HCT116 (cell line): ENCODE data around the gene CLCN3. TPM values are rescaled to one million over a fixed set of nuclear protein-coding genes. Genes with fewer than 3 reads are reported as not detected.

ENCODE experiments used
- ATAC-seq: fragments of 200-7000 bp; cut with Tn5 transposase; 2 replicates; pipeline ENCODE4 v1.9.1; 2020; ENCODE audit warnings: mild to moderate bottlenecking, moderate library complexity
- BruUV-seq: library from RNA; stranded (reverse); fragments of 400-500 nt; replicated peaks from 2 replicates; lab custom pipeline; 2021; lab: Mats Ljungman, UMichigan
- CTCF ChIA-PET: fragments of 300-600 bp; sonication (Branson Sonifier 250); formaldehyde crosslinking; loops from one replicate; lab custom pipeline; 2021; ENCODE audit warnings: antibody characterized with exemption; lab: Charles Lee
- POLR2A ChIA-PET: fragments of 300-600, 350-600 bp; sonication (Branson Sonifier 250); formaldehyde crosslinking; loops from one replicate; lab custom pipeline; 2021; ENCODE audit warnings: antibody characterized with exemption; lab: Charles Lee
- RAD21 ChIA-PET, 2 experiments: fragments of 300-600 bp; sonication (Branson Sonifier 250); formaldehyde crosslinking; loops; one replicate each; lab custom pipeline; 2023; ENCODE audit warnings: low total read pairs in 2 of 2; ENCODE audit not compliant: uncharacterized antibody in 2 of 2, unreplicated experiment in 2 of 2, low non-redundant PET in 1 of 2; lab: Charles Lee
- DNase-seq: peaks from one replicate; pipeline ENCODE4 v3.0.0-alpha.2; 2010; ENCODE audit warnings: low read depth, low spot score
- H2AFZ ChIP-seq: fragments of 200-600 bp; shearing (Covaris generic), sonication (generic); 2 replicates; pipeline ENCODE4 v1.6.1; 2017; ENCODE audit warnings: low read depth, mixed run types, mixed read lengths, antibody characterized with exemption, low read length; ENCODE audit not compliant: poor library complexity, severe bottlenecking
- H3K27ac ChIP-seq: 2 replicates; pipeline ENCODE4 v1.5.1; 2012; ENCODE audit warnings: low read depth, low read length
- H3K27me3 ChIP-seq: fragments of 200-600 bp; sonication (generic); 2 replicates; pipeline ENCODE4 v1.6.1; 2016; ENCODE audit warnings: mixed run types, low read length, mixed read lengths; ENCODE audit not compliant: insufficient read depth
- H3K36me3 ChIP-seq, 2 experiments: fragments of 200-500 bp in 1 of 2; fragments of 200-600 bp in 1 of 2; sonication (Bioruptor generic) in 1 of 2; sonication (generic) in 1 of 2; 2 replicates each; pipeline versions ENCODE4 v1.5.1 to v1.6.1; 2014 to 2016; ENCODE audit warnings: low read length in 2 of 2, inconsistent platforms in 1 of 2, mixed read lengths in 1 of 2, mixed run types in 1 of 2; ENCODE audit not compliant: insufficient read depth in 2 of 2, control insufficient read depth in 1 of 2
- H3K4me1 ChIP-seq, 2 experiments: fragments of 200-600 bp in 1 of 2; sonication (generic) in 1 of 2; 2 replicates each; pipeline versions ENCODE4 v1.5.1 to v1.6.1; 2012 to 2017; ENCODE audit warnings: low read length in 2 of 2, inconsistent platforms in 1 of 2, mild to moderate bottlenecking in 1 of 2, mixed read lengths in 1 of 2, mixed run types in 1 of 2, moderate library complexity in 1 of 2; ENCODE audit not compliant: insufficient read depth in 2 of 2, control insufficient read depth in 1 of 2
- H3K4me2 ChIP-seq: fragments of 200-600 bp; sonication (generic); 2 replicates; pipeline ENCODE4 v1.6.1; 2017; ENCODE audit warnings: mixed run types, low read length, mixed read lengths
- H3K4me3 ChIP-seq, 2 experiments: fragments of 200-600 bp in 1 of 2; sonication (generic) in 1 of 2; replicated peaks in 1 of 2; 2 replicates each; pipeline ENCODE4 v1.5.1; 2011 to 2016; ENCODE audit warnings: low read length in 2 of 2, control low read depth in 1 of 2, low read depth in 1 of 2, mild to moderate bottlenecking in 1 of 2, mixed read lengths in 1 of 2, mixed run types in 1 of 2
- H3K79me2 ChIP-seq: fragments of 200-600 bp; sonication (generic); 2 replicates; pipeline ENCODE4 v1.6.1; 2017; ENCODE audit warnings: mild to moderate bottlenecking, mixed run types, low read length, moderate library complexity, mixed read lengths; ENCODE audit not compliant: insufficient read depth
- H3K9ac ChIP-seq: fragments of 200-600 bp; sonication (generic); 2 replicates; pipeline ENCODE4 v1.6.1; 2016; ENCODE audit warnings: low read length, mixed read lengths
- H3K9me2 ChIP-seq: fragments of 200-600 bp; sonication (generic), shearing (Covaris generic); 2 replicates; pipeline ENCODE4 v1.6.1; 2017; ENCODE audit warnings: mixed run types, mild to moderate bottlenecking, moderate library complexity; ENCODE audit not compliant: insufficient read depth
- H3K9me3 ChIP-seq, 2 experiments: fragments of 200-500 bp in 1 of 2; fragments of 200-600 bp in 1 of 2; sonication (Bioruptor generic) in 1 of 2; sonication (generic) in 1 of 2; 2 replicates each; pipeline ENCODE4 v1.6.1; 2014 to 2017; ENCODE audit warnings: low read length in 2 of 2, mixed read lengths in 2 of 2, inconsistent platforms in 1 of 2, low read depth in 1 of 2, mild to moderate bottlenecking in 1 of 2, mixed run types in 1 of 2, moderate library complexity in 1 of 2; ENCODE audit not compliant: control insufficient read depth in 1 of 2, insufficient read depth in 1 of 2
- H4K20me1 ChIP-seq: fragments of 200-600 bp; sonication (generic), shearing (Covaris generic); 2 replicates; pipeline ENCODE4 v1.6.1; 2017; ENCODE audit warnings: mixed run types, mild to moderate bottlenecking, moderate library complexity; ENCODE audit not compliant: insufficient read depth
- ATF3 ChIP-seq: IDR thresholded peaks from 2 replicates; pipeline ENCODE4 v1.6.1; 2012
- EGR1 ChIP-seq: IDR thresholded peaks from 2 replicates; pipeline ENCODE4 v1.6.1; 2012; ENCODE audit warnings: low read depth
- ELF1 ChIP-seq: IDR thresholded peaks from 2 replicates; pipeline ENCODE4 v1.6.1; 2012; ENCODE audit warnings: low read depth, borderline replicate concordance
- EZH2 ChIP-seq: fragments of 200-600 bp; sonication (generic); IDR thresholded peaks from 2 replicates; pipeline ENCODE4 v1.6.1; 2017; ENCODE audit warnings: antibody characterized with exemption, mixed run types
- EZH2phosphoT487 ChIP-seq: fragments of 200-600 bp; IDR thresholded peaks from 2 replicates; pipeline ENCODE4 v1.6.1; 2018; ENCODE audit warnings: antibody characterized with exemption, borderline replicate concordance
- FOSL1 ChIP-seq: IDR thresholded peaks from 2 replicates; pipeline ENCODE4 v1.6.1; 2012; ENCODE audit warnings: low read depth
- JUND ChIP-seq: IDR thresholded peaks from 2 replicates; pipeline ENCODE4 v1.6.1; 2012
- MAX ChIP-seq: IDR thresholded peaks from 2 replicates; pipeline ENCODE4 v1.6.1; 2012
- POLR2A ChIP-seq: IDR thresholded peaks from 2 replicates; pipeline ENCODE4 v1.7.0; 2011; ENCODE audit warnings: borderline replicate concordance; ENCODE audit not compliant: insufficient read depth, insufficient read length; ENCODE audit errors: extremely low read depth
- POLR2AphosphoS5 ChIP-seq: IDR thresholded peaks from 2 replicates; pipeline ENCODE4 v1.6.1; 2011; ENCODE audit warnings: mild to moderate bottlenecking, low read depth, low read length, moderate library complexity
- RAD21 ChIP-seq: IDR thresholded peaks from 2 replicates; pipeline ENCODE4 v1.6.1; 2012; ENCODE audit warnings: low read depth, mild to moderate bottlenecking
- SIN3A ChIP-seq: IDR thresholded peaks from 2 replicates; pipeline ENCODE4 v1.6.1; 2012; ENCODE audit warnings: low read depth
- SP1 ChIP-seq: IDR thresholded peaks from 2 replicates; pipeline ENCODE4 v1.6.1; 2012; ENCODE audit warnings: low read depth
- SRF ChIP-seq: IDR thresholded peaks from 2 replicates; pipeline ENCODE4 v1.6.1; 2012; ENCODE audit warnings: low read depth
- ZFX ChIP-seq: fragments of 450-650 bp; IDR thresholded peaks from 2 replicates; pipeline ENCODE4 v1.6.1; 2017
- ZNF274 ChIP-seq: fragments of 200-500 bp; sonication (Bioruptor generic); IDR thresholded peaks from 2 replicates; pipeline ENCODE4 v1.6.1; 2014; ENCODE audit warnings: mild to moderate bottlenecking, low read depth, low read length, inconsistent platforms
- intact Hi-C: fragments of 100-400 bp; cut with micrococcal nuclease; formaldehyde crosslinking; loops from 2 replicates; pipeline ENCODE4 v1.10.0; 2022
- total RNA-seq: library from RNA; stranded (reverse); gene quantifications from one replicate; pipeline ENCODE4 v1.2.1, GENCODE V29; 2021; ENCODE audit not compliant: unreplicated experiment
- TF ChIP-seq, protein P1 (sequence below): IDR thresholded peaks from 2 replicates; pipeline ENCODE4 v1.6.1; 2011; ENCODE audit warnings: mild to moderate bottlenecking, low read length, moderate library complexity; ENCODE audit not compliant: insufficient replicate concordance; ENCODE audit errors: extremely low read depth

CLCN3 gene
- total RNA-seq, 1 experiment from 2014 or later = 60.4 TPM

- ChIA-PET POLR2A (interaction anchor here (1.2 to 2.2 kb wide), 3 partner anchors 13 to 106 kb away, joined by 4 to 12 read pairs (median 4); no protein-coding TSS in a partner anchor), RAD21 (no interaction called here), CTCF (interaction anchor here (0.8 kb wide), 1 partner anchor 54 kb away, joined by 3 read pairs; no protein-coding TSS in a partner anchor)
- peak overlapping the region; percentile 78 to 80 for H3K4me3 ChIP-seq
- H3K4me2 ChIP-seq = peak overlapping the region; percentile 99
- intact Hi-C loops = loop anchor here (1.0 kb wide), 1 partner anchor 39 kb away; no protein-coding TSS in a partner anchor
- peaks cover 10 to 26% of the 10 kb centered on the region in 2 experiments; a peak in 3 of 4 replicates for H3K4me1 ChIP-seq
- DNase-seq (no peak), ATAC-seq (no peak)
- peaks cover 55% of the 10 kb centered on the region for H3K79me2 ChIP-seq
- peak overlapping the region; percentile 98 for H3K9ac ChIP-seq
- H2AFZ ChIP-seq = no peak overlapping the region
- peak overlapping the region; percentile 74 for H3K27ac ChIP-seq
- no peaks in the 10 kb centered on the region for H3K27me3 ChIP-seq
- H3K9me2 ChIP-seq = no peaks in the 10 kb centered on the region
- no peaks in the 10 kb centered on the region; a peak in 1 of 4 replicates for H3K36me3 ChIP-seq
- H3K9me3 ChIP-seq = no peaks in the 10 kb centered on the region
- BruUV-seq = TSS peak; percentile 83
- H4K20me1 ChIP-seq = no peaks in the 10 kb centered on the region
- no peak for TF ChIP-seq EZH2
- TF ChIP-seq SIN3A = no peak
- no peak for TF ChIP-seq POLR2A
- TF ChIP-seq, protein P1, sequence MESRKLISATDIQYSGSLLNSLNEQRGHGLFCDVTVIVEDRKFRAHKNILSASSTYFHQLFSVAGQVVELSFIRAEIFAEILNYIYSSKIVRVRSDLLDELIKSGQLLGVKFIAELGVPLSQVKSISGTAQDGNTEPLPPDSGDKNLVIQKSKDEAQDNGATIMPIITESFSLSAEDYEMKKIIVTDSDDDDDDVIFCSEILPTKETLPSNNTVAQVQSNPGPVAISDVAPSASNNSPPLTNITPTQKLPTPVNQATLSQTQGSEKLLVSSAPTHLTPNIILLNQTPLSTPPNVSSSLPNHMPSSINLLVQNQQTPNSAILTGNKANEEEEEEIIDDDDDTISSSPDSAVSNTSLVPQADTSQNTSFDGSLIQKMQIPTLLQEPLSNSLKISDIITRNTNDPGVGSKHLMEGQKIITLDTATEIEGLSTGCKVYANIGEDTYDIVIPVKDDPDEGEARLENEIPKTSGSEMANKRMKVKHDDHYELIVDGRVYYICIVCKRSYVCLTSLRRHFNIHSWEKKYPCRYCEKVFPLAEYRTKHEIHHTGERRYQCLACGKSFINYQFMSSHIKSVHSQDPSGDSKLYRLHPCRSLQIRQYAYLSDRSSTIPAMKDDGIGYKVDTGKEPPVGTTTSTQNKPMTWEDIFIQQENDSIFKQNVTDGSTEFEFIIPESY = no peak
- TF ChIP-seq FOSL1 = no peak
- TF ChIP-seq JUND = no peak
- no peak for TF ChIP-seq POLR2AphosphoS5
- TF ChIP-seq SP1 = no peak
- no peak for TF ChIP-seq ZFX
- no peak for TF ChIP-seq ZNF274
- no peak for TF ChIP-seq MAX
- no peak for TF ChIP-seq EZH2phosphoT487
- TF ChIP-seq RAD21 = no peak
- TF ChIP-seq ATF3 = no peak
- no peak for TF ChIP-seq EGR1
- no peak for TF ChIP-seq SRF
- no peak for TF ChIP-seq ELF1
Measured at GRCh38 chr4:169620880-169621248, 486 bp downstream of the CLCN3 start.
